H9 (cell line): ENCODE results near the gene PCBP1. TPM values are rescaled to one million over a fixed set of nuclear protein-coding genes. Genes with fewer than 3 reads are reported as not detected.

ENCODE experiments used
- DNase-seq: peaks from one replicate; pipeline ENCODE4 v3.0.0-alpha.2; 2017
- H2AFZ ChIP-seq: one replicate; pipeline ENCODE4 v1.6.1; 2013; ENCODE audit warnings: mild to moderate bottlenecking, low read length, control low read depth, moderate library complexity
- H2AK5ac ChIP-seq: 2 replicates; pipeline ENCODE4 v1.6.1; 2013; ENCODE audit warnings: low read length, control low read depth, mixed read lengths; ENCODE audit not compliant: insufficient read length
- H2BK120ac ChIP-seq: one replicate; pipeline ENCODE4 v1.6.1; 2013; ENCODE audit warnings: low read depth, mild to moderate bottlenecking, low read length, control low read depth, inconsistent platforms; ENCODE audit not compliant: poor library complexity, severe bottlenecking
- H2BK12ac ChIP-seq: 2 replicates; pipeline ENCODE4 v1.6.1; 2013; ENCODE audit warnings: low read length, control low read depth, mixed read lengths, low read depth; ENCODE audit not compliant: insufficient read length
- H2BK15ac ChIP-seq: 2 replicates; pipeline ENCODE4 v1.6.1; 2013; ENCODE audit warnings: low read depth, low read length, control low read depth
- H2BK20ac ChIP-seq: one replicate; pipeline ENCODE4 v1.6.1; 2013; ENCODE audit warnings: low read depth, mild to moderate bottlenecking, low read length, control low read depth, inconsistent platforms; ENCODE audit not compliant: poor library complexity, severe bottlenecking
- H2BK5ac ChIP-seq: 2 replicates; pipeline ENCODE4 v1.6.1; 2013; ENCODE audit warnings: low read length, control low read depth, mixed read lengths; ENCODE audit not compliant: insufficient read length
- H3K14ac ChIP-seq: 2 replicates; pipeline ENCODE4 v1.6.1; 2013; ENCODE audit warnings: low read length, control low read depth; ENCODE audit not compliant: insufficient read depth
- H3K18ac ChIP-seq: 2 replicates; pipeline ENCODE4 v1.6.1; 2013; ENCODE audit warnings: low read depth, mild to moderate bottlenecking, mixed read lengths, low read length, control low read depth; ENCODE audit not compliant: insufficient read length
- H3K23ac ChIP-seq: 2 replicates; pipeline ENCODE4 v1.6.1; 2013; ENCODE audit warnings: low read length, control low read depth, mixed read lengths, low read depth; ENCODE audit not compliant: insufficient read length
- H3K23me2 ChIP-seq: 2 replicates; pipeline ENCODE4 v1.6.1; 2013; ENCODE audit warnings: low read depth, mild to moderate bottlenecking, mixed read lengths, low read length, control low read depth; ENCODE audit not compliant: insufficient read length, poor library complexity, severe bottlenecking
- H3K27ac ChIP-seq: 2 replicates; pipeline ENCODE4 v1.5.1; 2013; ENCODE audit warnings: low read length, control low read depth, mixed read lengths, low read depth; ENCODE audit not compliant: insufficient read length
- H3K27me3 ChIP-seq: 2 replicates; pipeline ENCODE4 v1.6.1; 2013; ENCODE audit warnings: low read length, control low read depth, inconsistent platforms; ENCODE audit not compliant: insufficient read depth
- H3K4ac ChIP-seq: 2 replicates; pipeline ENCODE4 v1.6.1; 2013; ENCODE audit warnings: low read depth, mild to moderate bottlenecking, control low read depth, inconsistent platforms, low read length, moderate library complexity
- H3K4me1 ChIP-seq: 2 replicates; pipeline ENCODE4 v1.6.1; 2013; ENCODE audit warnings: low read length, control low read depth, inconsistent platforms; ENCODE audit not compliant: insufficient read depth
- H3K4me2 ChIP-seq: 2 replicates; pipeline ENCODE4 v1.6.1; 2013; ENCODE audit warnings: low read length, control low read depth, mixed read lengths; ENCODE audit not compliant: insufficient read length, insufficient read depth
- H3K56ac ChIP-seq: 2 replicates; pipeline ENCODE4 v1.6.1; 2013; ENCODE audit warnings: low read depth, mild to moderate bottlenecking, mixed read lengths, low read length, control low read depth; ENCODE audit not compliant: insufficient read length
- H3K79me1 ChIP-seq: 2 replicates; pipeline ENCODE4 v1.6.1; 2013; ENCODE audit warnings: low read depth, mild to moderate bottlenecking, moderate library complexity, low read length, control low read depth, inconsistent platforms; ENCODE audit not compliant: insufficient read depth, poor library complexity, severe bottlenecking
- H3K79me2 ChIP-seq: 2 replicates; pipeline ENCODE4 v1.6.1; 2013; ENCODE audit warnings: low read length, control low read depth, inconsistent platforms; ENCODE audit not compliant: insufficient read depth
- H3K9ac ChIP-seq: 2 replicates; pipeline ENCODE4 v1.6.1; 2013; ENCODE audit warnings: low read length, control low read depth, mixed read lengths; ENCODE audit not compliant: insufficient read length; ENCODE audit errors: extremely low read depth
- H3K9me3 ChIP-seq: one replicate; pipeline ENCODE4 v1.6.1; 2013; ENCODE audit warnings: low read depth, low read length, inconsistent platforms; ENCODE audit not compliant: control insufficient read depth
- H3T11ph ChIP-seq: one replicate; pipeline ENCODE4 v1.6.1; 2013; ENCODE audit warnings: mild to moderate bottlenecking, low read length, control low read depth, inconsistent platforms
- H4K20me1 ChIP-seq: one replicate; pipeline ENCODE4 v1.6.1; 2013; ENCODE audit not compliant: control insufficient read depth, insufficient read length, insufficient read depth
- H4K5ac ChIP-seq: 2 replicates; pipeline ENCODE4 v1.6.1; 2013; ENCODE audit warnings: low read depth, mild to moderate bottlenecking, mixed read lengths, low read length, control low read depth; ENCODE audit not compliant: insufficient read length
- H4K8ac ChIP-seq: replicated peaks from 2 replicates; pipeline ENCODE4 v1.6.1; 2013; ENCODE audit warnings: low read length, control low read depth, mixed read lengths, low read depth; ENCODE audit not compliant: insufficient read length
- H4K91ac ChIP-seq: 2 replicates; pipeline ENCODE4 v1.6.1; 2013; ENCODE audit warnings: low read depth, mild to moderate bottlenecking, moderate library complexity, mixed read lengths, low read length, control low read depth; ENCODE audit not compliant: insufficient read length
- H3K27ac Mint-ChIP-seq, 3 experiments: 2 replicates in 2 of 3; 3 replicates in 1 of 3; pipeline ENCODE4 v1.8.0; 2020 to 2021; ENCODE audit warnings: mixed read lengths in 3 of 3, mild to moderate bottlenecking in 1 of 3, moderate library complexity in 1 of 3
- H3K27me3 Mint-ChIP-seq: 2 replicates; pipeline ENCODE4 v1.8.0; 2021; ENCODE audit warnings: low read depth, mild to moderate bottlenecking, moderate library complexity, mixed read lengths
- H3K36me3 Mint-ChIP-seq, 3 experiments: 2 replicates in 2 of 3; 3 replicates in 1 of 3; pipeline ENCODE4 v1.8.0; 2020 to 2021; ENCODE audit warnings: low read depth in 3 of 3, mixed read lengths in 3 of 3; ENCODE audit not compliant: insufficient read depth in 1 of 3
- H3K4me1 Mint-ChIP-seq, 2 experiments: 2 replicates each; pipeline ENCODE4 v1.8.0; 2020; ENCODE audit warnings: mixed read lengths in 2 of 2
- H3K4me3 Mint-ChIP-seq, 2 experiments: 2 replicates in 1 of 2; 3 replicates in 1 of 2; pipeline ENCODE4 v1.8.0; 2020 to 2021; ENCODE audit warnings: mild to moderate bottlenecking in 2 of 2, mixed read lengths in 2 of 2, moderate library complexity in 1 of 2
- H3K9me3 Mint-ChIP-seq, 2 experiments: 2 replicates in 1 of 2; 3 replicates in 1 of 2; pipeline ENCODE4 v1.8.0; 2020; ENCODE audit warnings: mild to moderate bottlenecking in 2 of 2, mixed read lengths in 2 of 2, moderate library complexity in 1 of 2
- CTCF ChIP-seq: fragments of 200-600 bp; sonication (generic); conservative IDR thresholded peaks from 3 replicates; pipeline ENCODE4 v1.8.0; 2021; ENCODE audit warnings: antibody characterized with exemption, mild to moderate bottlenecking
- WGBS: extraction: QIAGEN DNeasy Blood & Tissue Kit; methylation state at CpG from one replicate; pipeline ENCODE4 v1.1.7; 2013; ENCODE audit warnings: missing lambda C conversion rate, low lambda C conversion rate, mixed read lengths; ENCODE audit not compliant: insufficient read length; ENCODE audit errors: extremely low coverage; 5-methylcytosine and 5-hydroxymethylcytosine counted together
- total RNA-seq: library from RNA; stranded (reverse); gene quantifications from 2 replicates; pipeline ENCODE4 v1.2.1, GENCODE V29; 2021

Gene PCBP1
- total RNA-seq, 1 experiment from 2014 or later, result 457 TPM

GRCh38 chr2:70044290-70045040 is 42.8 kb upstream of the PCBP1 start:
- H3K9ac ChIP-seq, result no peak overlapping the region
- H2BK12ac ChIP-seq, result no peak overlapping the region
- H2AK5ac ChIP-seq, result no peak overlapping the region
- Mint-ChIP-seq H3K4me1 (peaks cover 0 to 5% of the 10 kb centered on the region in 2 experiments; a peak in 1 of 4 replicates), H3K4me3 (no peak overlapping the region), H3K27me3 (no peaks in the 10 kb centered on the region), H3K36me3 (peaks cover 0 to 21% (median 4%) of the 10 kb centered on the region in 3 experiments; a peak in 3 of 7 replicates), H3K27ac (no peak overlapping the region), H3K9me3 (no peaks in the 10 kb centered on the region; a peak in 1 of 5 replicates)
- H4K91ac ChIP-seq, result no peak overlapping the region
- no peak overlapping the region for H3K4ac ChIP-seq
- H3K23ac ChIP-seq, result no peak overlapping the region
- H4K5ac ChIP-seq, result no peak overlapping the region
- no peaks in the 10 kb centered on the region for H3K9me3 ChIP-seq
- H3T11ph ChIP-seq, result no peak overlapping the region
- DNase-seq, result no peak
- H4K8ac ChIP-seq, result no peak overlapping the region
- no peak for TF ChIP-seq CTCF
- H3K18ac ChIP-seq, result no peak overlapping the region
- no peak overlapping the region for H3K27ac ChIP-seq
- H2AFZ ChIP-seq, result no peak overlapping the region
- H4K20me1 ChIP-seq, result no peaks in the 10 kb centered on the region
- no peak overlapping the region for H3K56ac ChIP-seq
- no peaks in the 10 kb centered on the region for H3K27me3 ChIP-seq
- H2BK120ac ChIP-seq, result no peak overlapping the region
- H2BK20ac ChIP-seq, result no peak overlapping the region
- no peaks in the 10 kb centered on the region for H3K79me1 ChIP-seq
- H3K79me2 ChIP-seq, result no peaks in the 10 kb centered on the region
- H2BK5ac ChIP-seq, result no peak overlapping the region
- no peaks in the 10 kb centered on the region for H3K23me2 ChIP-seq
- WGBS, result no CpG with 5 or more reads among the region's 15 CpGs
- no peak overlapping the region for H3K4me2 ChIP-seq
- no peak overlapping the region for H2BK15ac ChIP-seq
- H3K14ac ChIP-seq, result no peak overlapping the region
- H3K4me1 ChIP-seq, result peaks cover 2% of the 10 kb centered on the region
